Measurements from ENCODE around the gene EPS8L3. TPM values are rescaled to one million over a fixed set of nuclear protein-coding genes. Genes with fewer than 3 reads are reported as not detected.

Gene EPS8L3
- total and polyA plus RNA-seq, 9 of the 15 experiments (the other 6 are each of a cell fraction or from before 2014, with no cell fraction given): 0.09 to 0.42 (median 0.14) TPM; not detected in 5

GRCh38 chr1:109716570-109717090 is 47.1 kb downstream of the EPS8L3 start:
- POLR2A ChIA-PET: interaction anchor here (0.5 to 2.2 kb wide), 4 partner anchors 21 to 202 kb away, joined by 3 to 6 read pairs (median 4); no protein-coding TSS in a partner anchor

GRCh38 chr1:109716121-109716520 is 47.6 kb downstream of the EPS8L3 start:
- ATAC-seq: no peak
- WGBS (ENCODE audit: insufficient coverage, low coverage, missing lambda C conversion rate): 31% methylated on average over 3 of the region's 3 CpGs
- ChIA-PET POLR2A (interaction anchor here (1.0 kb wide), 1 partner anchor 37 kb away, joined by 3 read pairs; no protein-coding TSS in a partner anchor), CTCF (ENCODE audit: low intra/inter-chr PET ratio) (no interaction called here)
- peaks cover 0 to 6% of the 10 kb centered on the region in 2 experiments; a peak in 2 of 5 replicates for H3K27me3 ChIP-seq (ENCODE audit: control insufficient read depth in 2 of 2, insufficient read depth in 2 of 2, low read length in 2 of 2)
- in situ Hi-C loops (cut with MboI) (loop anchor here (5.0 kb wide), 1 partner anchor 39 kb away; no protein-coding TSS in a partner anchor), intact Hi-C loops (cut with micrococcal nuclease) (loop anchor here (5.0 kb wide), 1 partner anchor 169 kb away; the partner anchor contains the start of gene GNAI3)
- no peaks in the 10 kb centered on the region for H3K79me2 ChIP-seq (ENCODE audit: control insufficient read depth, insufficient read depth, low read length)
- FAIRE-seq: no peak
- no peak overlapping the region for H3K4me3 ChIP-seq
- H3K36me3 ChIP-seq (ENCODE audit: control insufficient read depth, insufficient read depth, low read length): no peaks in the 10 kb centered on the region
- H3K4me1 ChIP-seq (replicated peaks in 1 of 2; ENCODE audit: control insufficient read depth in 2 of 2, insufficient read depth in 2 of 2, low read length in 2 of 2): peaks cover 14 to 21% of the 10 kb centered on the region in 2 experiments; a peak in 4 of 5 replicates
- no peaks in the 10 kb centered on the region for H4K20me1 ChIP-seq (replicated peaks; ENCODE audit: control insufficient read depth, insufficient read depth, low read length)
- H3K27ac ChIP-seq (ENCODE audit: extremely low read depth, low read depth, low read length): no peak overlapping the region
- DNase-seq (ENCODE audit: extremely low read depth in 1 of 4, low spot score in 3 of 4): peak in 3 of 4 experiments; percentile 3
- no peaks in the 10 kb centered on the region for H3K9me1 ChIP-seq (ENCODE audit: control insufficient read depth, insufficient read depth, low read length)
- no TSS peak for BruUV-seq (replicated peaks)
- H3K4me2 ChIP-seq (ENCODE audit: insufficient read depth, low read length): no peak overlapping the region
- H3K9me3 ChIP-seq (replicated peaks; ENCODE audit: control insufficient read depth, insufficient read depth, low read depth, low read length): no peaks in the 10 kb centered on the region
- H2AFZ ChIP-seq (ENCODE audit: low read depth, low read length): no peak overlapping the region
- H3K9ac ChIP-seq (ENCODE audit: insufficient read depth in 1 of 2, low read depth in 2 of 2, low read length in 2 of 2): no peak overlapping the region
- TF ChIP-seq TAF1 (IDR thresholded peaks at IDR 0.05; ENCODE audit: control insufficient read depth, extremely low read depth, insufficient read depth, low read length, severe bottlenecking): no peak
- no peak for TF ChIP-seq SREBF1 (IDR thresholded peaks at IDR 0.05; ENCODE audit: borderline replicate concordance, low read depth, low read length)
- no peak for TF ChIP-seq ZNF134 (CRISPR knock-in tag; conservative IDR thresholded peaks at IDR 0.05)
- TF ChIP-seq CEBPB (tag; IDR thresholded peaks at IDR 0.05): no peak
- TF ChIP-seq BACH1 (tag; IDR thresholded peaks at IDR 0.05): no peak
- TF ChIP-seq ZBTB5 (IDR thresholded peaks at IDR 0.05): no peak
- TF ChIP-seq C11orf30 (IDR thresholded peaks at IDR 0.05; ENCODE audit: low read depth): peak; percentile 56; the same call in 1 of the 2 replicates

More at GRCh38 chr1:109716570-109717090, 47.1 kb downstream of the EPS8L3 start:
- no peaks in the 10 kb centered on the region for H3K79me2 ChIP-seq (ENCODE audit: control insufficient read depth, insufficient read depth, low read length)
- in situ Hi-C loops (cut with MboI): loop anchor here (5.0 kb wide), 1 partner anchor 39 kb away; no protein-coding TSS in a partner anchor
- H3K9me1 ChIP-seq (ENCODE audit: control insufficient read depth, insufficient read depth, low read length): no peaks in the 10 kb centered on the region
- H3K4me2 ChIP-seq (ENCODE audit: insufficient read depth, low read length): no peak overlapping the region
- no peaks in the 10 kb centered on the region for H3K36me3 ChIP-seq (ENCODE audit: control insufficient read depth, insufficient read depth, low read length)
- 20% methylated on average over 3 of the region's 3 CpGs for WGBS (ENCODE audit: insufficient coverage, low coverage, missing lambda C conversion rate)
- DNase-seq (ENCODE audit: extremely low read depth in 1 of 4, low spot score in 3 of 4) (no peak), ATAC-seq (no peak), FAIRE-seq (no peak)
- intact Hi-C loops (cut with micrococcal nuclease): loop anchor here (5.0 kb wide), 1 partner anchor 169 kb away; the partner anchor contains the start of gene GNAI3
- no peaks in the 10 kb centered on the region for H4K20me1 ChIP-seq (replicated peaks; ENCODE audit: control insufficient read depth, insufficient read depth, low read length)
- no peak overlapping the region for H2AFZ ChIP-seq (ENCODE audit: low read depth, low read length)
- peaks cover 14 to 21% of the 10 kb centered on the region in 2 experiments; a peak in 4 of 5 replicates for H3K4me1 ChIP-seq (replicated peaks in 1 of 2; ENCODE audit: control insufficient read depth in 2 of 2, insufficient read depth in 2 of 2, low read length in 2 of 2)
- no peak overlapping the region for H3K9ac ChIP-seq (ENCODE audit: insufficient read depth in 1 of 2, low read depth in 2 of 2, low read length in 2 of 2)
- no TSS peak for BruUV-seq (replicated peaks)
- H3K4me3 ChIP-seq: no peak overlapping the region
- H3K9me3 ChIP-seq (replicated peaks; ENCODE audit: control insufficient read depth, insufficient read depth, low read depth, low read length): no peaks in the 10 kb centered on the region
- peaks cover 0 to 6% of the 10 kb centered on the region in 2 experiments; a peak in 2 of 5 replicates for H3K27me3 ChIP-seq (ENCODE audit: control insufficient read depth in 2 of 2, insufficient read depth in 2 of 2, low read length in 2 of 2)
- TF ChIP-seq HMG20A (CRISPR knock-in tag; conservative IDR thresholded peaks at IDR 0.05) (no peak), MAFG (tag; conservative IDR thresholded peaks at IDR 0.05) (0 out of 2 replicates have a peak, but pooled peaks have one; percentile 3), ZBTB8A (IDR thresholded peaks at IDR 0.05; ENCODE audit: partially characterized antibody) (no peak)
- H3K27ac ChIP-seq (ENCODE audit: extremely low read depth, low read depth, low read length): no peak overlapping the region
- CTCF ChIA-PET (ENCODE audit: low intra/inter-chr PET ratio): no interaction called here
